H9 (cell line): ENCODE data around the gene CDCA7L. TPM values are rescaled to one million over a fixed set of nuclear protein-coding genes. Genes with fewer than 3 reads are reported as not detected.

Source experiments
- DNase-seq: peaks from one replicate; pipeline ENCODE4 v3.0.0-alpha.2; 2017
- H2AFZ ChIP-seq: one replicate; pipeline ENCODE4 v1.6.1; 2013; ENCODE audit warnings: mild to moderate bottlenecking, low read length, control low read depth, moderate library complexity
- H2AK5ac ChIP-seq: 2 replicates; pipeline ENCODE4 v1.6.1; 2013; ENCODE audit warnings: low read length, control low read depth, mixed read lengths; ENCODE audit not compliant: insufficient read length
- H2BK120ac ChIP-seq: one replicate; pipeline ENCODE4 v1.6.1; 2013; ENCODE audit warnings: low read depth, mild to moderate bottlenecking, low read length, control low read depth, inconsistent platforms; ENCODE audit not compliant: poor library complexity, severe bottlenecking
- H2BK12ac ChIP-seq: 2 replicates; pipeline ENCODE4 v1.6.1; 2013; ENCODE audit warnings: low read length, control low read depth, mixed read lengths, low read depth; ENCODE audit not compliant: insufficient read length
- H2BK15ac ChIP-seq: 2 replicates; pipeline ENCODE4 v1.6.1; 2013; ENCODE audit warnings: low read depth, low read length, control low read depth
- H2BK20ac ChIP-seq: one replicate; pipeline ENCODE4 v1.6.1; 2013; ENCODE audit warnings: low read depth, mild to moderate bottlenecking, low read length, control low read depth, inconsistent platforms; ENCODE audit not compliant: poor library complexity, severe bottlenecking
- H2BK5ac ChIP-seq: 2 replicates; pipeline ENCODE4 v1.6.1; 2013; ENCODE audit warnings: low read length, control low read depth, mixed read lengths; ENCODE audit not compliant: insufficient read length
- H3K14ac ChIP-seq: 2 replicates; pipeline ENCODE4 v1.6.1; 2013; ENCODE audit warnings: low read length, control low read depth; ENCODE audit not compliant: insufficient read depth
- H3K18ac ChIP-seq: 2 replicates; pipeline ENCODE4 v1.6.1; 2013; ENCODE audit warnings: low read depth, mild to moderate bottlenecking, mixed read lengths, low read length, control low read depth; ENCODE audit not compliant: insufficient read length
- H3K23ac ChIP-seq: 2 replicates; pipeline ENCODE4 v1.6.1; 2013; ENCODE audit warnings: low read length, control low read depth, mixed read lengths, low read depth; ENCODE audit not compliant: insufficient read length
- H3K23me2 ChIP-seq: 2 replicates; pipeline ENCODE4 v1.6.1; 2013; ENCODE audit warnings: low read depth, mild to moderate bottlenecking, mixed read lengths, low read length, control low read depth; ENCODE audit not compliant: insufficient read length, poor library complexity, severe bottlenecking
- H3K27ac ChIP-seq: 2 replicates; pipeline ENCODE4 v1.5.1; 2013; ENCODE audit warnings: low read length, control low read depth, mixed read lengths, low read depth; ENCODE audit not compliant: insufficient read length
- H3K27me3 ChIP-seq: 2 replicates; pipeline ENCODE4 v1.6.1; 2013; ENCODE audit warnings: low read length, control low read depth, inconsistent platforms; ENCODE audit not compliant: insufficient read depth
- H3K4ac ChIP-seq: 2 replicates; pipeline ENCODE4 v1.6.1; 2013; ENCODE audit warnings: low read depth, mild to moderate bottlenecking, control low read depth, inconsistent platforms, low read length, moderate library complexity
- H3K4me1 ChIP-seq: 2 replicates; pipeline ENCODE4 v1.6.1; 2013; ENCODE audit warnings: low read length, control low read depth, inconsistent platforms; ENCODE audit not compliant: insufficient read depth
- H3K4me2 ChIP-seq: 2 replicates; pipeline ENCODE4 v1.6.1; 2013; ENCODE audit warnings: low read length, control low read depth, mixed read lengths; ENCODE audit not compliant: insufficient read length, insufficient read depth
- H3K56ac ChIP-seq: 2 replicates; pipeline ENCODE4 v1.6.1; 2013; ENCODE audit warnings: low read depth, mild to moderate bottlenecking, mixed read lengths, low read length, control low read depth; ENCODE audit not compliant: insufficient read length
- H3K79me1 ChIP-seq: 2 replicates; pipeline ENCODE4 v1.6.1; 2013; ENCODE audit warnings: low read depth, mild to moderate bottlenecking, moderate library complexity, low read length, control low read depth, inconsistent platforms; ENCODE audit not compliant: insufficient read depth, poor library complexity, severe bottlenecking
- H3K79me2 ChIP-seq: 2 replicates; pipeline ENCODE4 v1.6.1; 2013; ENCODE audit warnings: low read length, control low read depth, inconsistent platforms; ENCODE audit not compliant: insufficient read depth
- H3K9ac ChIP-seq: 2 replicates; pipeline ENCODE4 v1.6.1; 2013; ENCODE audit warnings: low read length, control low read depth, mixed read lengths; ENCODE audit not compliant: insufficient read length; ENCODE audit errors: extremely low read depth
- H3K9me3 ChIP-seq: one replicate; pipeline ENCODE4 v1.6.1; 2013; ENCODE audit warnings: low read depth, low read length, inconsistent platforms; ENCODE audit not compliant: control insufficient read depth
- H3T11ph ChIP-seq: one replicate; pipeline ENCODE4 v1.6.1; 2013; ENCODE audit warnings: mild to moderate bottlenecking, low read length, control low read depth, inconsistent platforms
- H4K20me1 ChIP-seq: one replicate; pipeline ENCODE4 v1.6.1; 2013; ENCODE audit not compliant: control insufficient read depth, insufficient read length, insufficient read depth
- H4K5ac ChIP-seq: 2 replicates; pipeline ENCODE4 v1.6.1; 2013; ENCODE audit warnings: low read depth, mild to moderate bottlenecking, mixed read lengths, low read length, control low read depth; ENCODE audit not compliant: insufficient read length
- H4K8ac ChIP-seq: replicated peaks from 2 replicates; pipeline ENCODE4 v1.6.1; 2013; ENCODE audit warnings: low read length, control low read depth, mixed read lengths, low read depth; ENCODE audit not compliant: insufficient read length
- H4K91ac ChIP-seq: 2 replicates; pipeline ENCODE4 v1.6.1; 2013; ENCODE audit warnings: low read depth, mild to moderate bottlenecking, moderate library complexity, mixed read lengths, low read length, control low read depth; ENCODE audit not compliant: insufficient read length
- H3K27ac Mint-ChIP-seq, 3 experiments: 2 replicates in 2 of 3; 3 replicates in 1 of 3; pipeline ENCODE4 v1.8.0; 2020 to 2021; ENCODE audit warnings: mixed read lengths in 3 of 3, mild to moderate bottlenecking in 1 of 3, moderate library complexity in 1 of 3
- H3K27me3 Mint-ChIP-seq: 2 replicates; pipeline ENCODE4 v1.8.0; 2021; ENCODE audit warnings: low read depth, mild to moderate bottlenecking, moderate library complexity, mixed read lengths
- H3K36me3 Mint-ChIP-seq, 3 experiments: 2 replicates in 2 of 3; 3 replicates in 1 of 3; pipeline ENCODE4 v1.8.0; 2020 to 2021; ENCODE audit warnings: low read depth in 3 of 3, mixed read lengths in 3 of 3; ENCODE audit not compliant: insufficient read depth in 1 of 3
- H3K4me1 Mint-ChIP-seq, 2 experiments: 2 replicates each; pipeline ENCODE4 v1.8.0; 2020; ENCODE audit warnings: mixed read lengths in 2 of 2
- H3K4me3 Mint-ChIP-seq, 2 experiments: 2 replicates in 1 of 2; 3 replicates in 1 of 2; pipeline ENCODE4 v1.8.0; 2020 to 2021; ENCODE audit warnings: mild to moderate bottlenecking in 2 of 2, mixed read lengths in 2 of 2, moderate library complexity in 1 of 2
- H3K9me3 Mint-ChIP-seq, 2 experiments: 2 replicates in 1 of 2; 3 replicates in 1 of 2; pipeline ENCODE4 v1.8.0; 2020; ENCODE audit warnings: mild to moderate bottlenecking in 2 of 2, mixed read lengths in 2 of 2, moderate library complexity in 1 of 2
- WGBS: extraction: QIAGEN DNeasy Blood & Tissue Kit; methylation state at CpG from one replicate; pipeline ENCODE4 v1.1.7; 2013; ENCODE audit warnings: missing lambda C conversion rate, low lambda C conversion rate, mixed read lengths; ENCODE audit not compliant: insufficient read length; ENCODE audit errors: extremely low coverage; 5-methylcytosine and 5-hydroxymethylcytosine counted together
- total RNA-seq: library from RNA; stranded (reverse); gene quantifications from 2 replicates; pipeline ENCODE4 v1.2.1, GENCODE V29; 2021
- TF ChIP-seq, protein P1 (sequence below): fragments of 200-600 bp; sonication (generic); conservative IDR thresholded peaks from 3 replicates; pipeline ENCODE4 v1.8.0; 2021; ENCODE audit warnings: antibody characterized with exemption, mild to moderate bottlenecking

CDCA7L gene
- total RNA-seq, 1 experiment from 2014 or later = 104 TPM

DNA sequence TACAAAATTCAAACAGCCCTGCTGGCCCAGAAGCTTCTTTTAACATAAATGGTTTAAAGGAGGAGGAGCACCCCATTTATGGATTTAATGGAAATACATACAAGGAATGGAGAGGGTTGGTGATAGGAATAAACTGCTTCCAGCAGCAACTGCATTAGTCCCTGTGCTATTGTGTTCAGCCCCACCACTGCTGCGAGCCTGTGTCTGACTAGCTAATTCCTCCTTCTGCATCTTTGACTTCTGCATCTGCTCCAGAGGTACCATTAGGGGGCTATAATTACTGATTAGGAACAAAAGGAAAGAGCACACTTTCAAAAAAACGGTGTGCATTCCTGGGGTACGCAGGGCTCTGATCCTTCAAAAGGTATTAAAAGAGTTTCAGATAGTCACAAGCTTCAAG, 24.8 kb downstream of the CDCA7L start:
- no peaks in the 10 kb centered on the region for H4K20me1 ChIP-seq
- no peak overlapping the region for H3T11ph ChIP-seq
- no peak overlapping the region for H2AK5ac ChIP-seq
- H2AFZ ChIP-seq = no peak overlapping the region
- no peak overlapping the region for H2BK5ac ChIP-seq
- H3K36me3 Mint-ChIP-seq = peaks cover 6 to 10% (median 9%) of the 10 kb centered on the region in 3 experiments; a peak in 6 of 7 replicates
- no peak overlapping the region for H3K56ac ChIP-seq
- no peak overlapping the region for H3K18ac ChIP-seq
- no peaks in the 10 kb centered on the region for H3K9me3 ChIP-seq
- H2BK15ac ChIP-seq = no peak overlapping the region
- H3K79me2 ChIP-seq = peaks cover 17% of the 10 kb centered on the region; the same call in 1 of the 2 replicates
- H4K8ac ChIP-seq = no peak overlapping the region
- H2BK20ac ChIP-seq = no peak overlapping the region
- peaks cover 70 to 79% of the 10 kb centered on the region in 2 experiments for H3K4me1 Mint-ChIP-seq
- H3K27me3 ChIP-seq = no peaks in the 10 kb centered on the region
- no peak overlapping the region for H4K91ac ChIP-seq
- H3K23ac ChIP-seq = no peak overlapping the region
- no peak overlapping the region for H3K27ac ChIP-seq
- H3K23me2 ChIP-seq = no peaks in the 10 kb centered on the region
- no peak for DNase-seq
- no peak overlapping the region for H3K4me2 ChIP-seq
- no peak overlapping the region for H2BK120ac ChIP-seq
- H3K4ac ChIP-seq = no peak overlapping the region
- no peak overlapping the region for H3K27ac Mint-ChIP-seq
- no peaks in the 10 kb centered on the region for H3K9me3 Mint-ChIP-seq
- H3K27me3 Mint-ChIP-seq = no peaks in the 10 kb centered on the region
- no peak overlapping the region for H3K14ac ChIP-seq
- no peak overlapping the region for H4K5ac ChIP-seq
- no CpG with 5 or more reads among the region's 3 CpGs for WGBS
- no peak overlapping the region for H3K9ac ChIP-seq
- no peaks in the 10 kb centered on the region for H3K79me1 ChIP-seq
- TF ChIP-seq, protein P1, sequence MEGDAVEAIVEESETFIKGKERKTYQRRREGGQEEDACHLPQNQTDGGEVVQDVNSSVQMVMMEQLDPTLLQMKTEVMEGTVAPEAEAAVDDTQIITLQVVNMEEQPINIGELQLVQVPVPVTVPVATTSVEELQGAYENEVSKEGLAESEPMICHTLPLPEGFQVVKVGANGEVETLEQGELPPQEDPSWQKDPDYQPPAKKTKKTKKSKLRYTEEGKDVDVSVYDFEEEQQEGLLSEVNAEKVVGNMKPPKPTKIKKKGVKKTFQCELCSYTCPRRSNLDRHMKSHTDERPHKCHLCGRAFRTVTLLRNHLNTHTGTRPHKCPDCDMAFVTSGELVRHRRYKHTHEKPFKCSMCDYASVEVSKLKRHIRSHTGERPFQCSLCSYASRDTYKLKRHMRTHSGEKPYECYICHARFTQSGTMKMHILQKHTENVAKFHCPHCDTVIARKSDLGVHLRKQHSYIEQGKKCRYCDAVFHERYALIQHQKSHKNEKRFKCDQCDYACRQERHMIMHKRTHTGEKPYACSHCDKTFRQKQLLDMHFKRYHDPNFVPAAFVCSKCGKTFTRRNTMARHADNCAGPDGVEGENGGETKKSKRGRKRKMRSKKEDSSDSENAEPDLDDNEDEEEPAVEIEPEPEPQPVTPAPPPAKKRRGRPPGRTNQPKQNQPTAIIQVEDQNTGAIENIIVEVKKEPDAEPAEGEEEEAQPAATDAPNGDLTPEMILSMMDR = no peak
- H2BK12ac ChIP-seq = no peak overlapping the region
- H3K4me1 ChIP-seq = peaks cover 2% of the 10 kb centered on the region; the same call in 1 of the 2 replicates
- no peak overlapping the region for H3K4me3 Mint-ChIP-seq
